NK-92 (cell line): Measurements from ENCODE around the gene CDR2.
"Not testable (repeated sequence)": the region's sequence is repeated elsewhere in the genome, so short reads cannot be mapped to it uniquely, and the experiment has no call there.

Source experiments
- DNase-seq: peaks from one replicate; lab custom pipeline; 2025; ENCODE audit not compliant: unreplicated experiment; lab: John Stamatoyannopoulos, UW

CDR2 gene

GRCh38 chr16:22375963-22376640 lies 1.7 kb upstream of the CDR2 start:
- DNase-seq, result no peak

DNA sequence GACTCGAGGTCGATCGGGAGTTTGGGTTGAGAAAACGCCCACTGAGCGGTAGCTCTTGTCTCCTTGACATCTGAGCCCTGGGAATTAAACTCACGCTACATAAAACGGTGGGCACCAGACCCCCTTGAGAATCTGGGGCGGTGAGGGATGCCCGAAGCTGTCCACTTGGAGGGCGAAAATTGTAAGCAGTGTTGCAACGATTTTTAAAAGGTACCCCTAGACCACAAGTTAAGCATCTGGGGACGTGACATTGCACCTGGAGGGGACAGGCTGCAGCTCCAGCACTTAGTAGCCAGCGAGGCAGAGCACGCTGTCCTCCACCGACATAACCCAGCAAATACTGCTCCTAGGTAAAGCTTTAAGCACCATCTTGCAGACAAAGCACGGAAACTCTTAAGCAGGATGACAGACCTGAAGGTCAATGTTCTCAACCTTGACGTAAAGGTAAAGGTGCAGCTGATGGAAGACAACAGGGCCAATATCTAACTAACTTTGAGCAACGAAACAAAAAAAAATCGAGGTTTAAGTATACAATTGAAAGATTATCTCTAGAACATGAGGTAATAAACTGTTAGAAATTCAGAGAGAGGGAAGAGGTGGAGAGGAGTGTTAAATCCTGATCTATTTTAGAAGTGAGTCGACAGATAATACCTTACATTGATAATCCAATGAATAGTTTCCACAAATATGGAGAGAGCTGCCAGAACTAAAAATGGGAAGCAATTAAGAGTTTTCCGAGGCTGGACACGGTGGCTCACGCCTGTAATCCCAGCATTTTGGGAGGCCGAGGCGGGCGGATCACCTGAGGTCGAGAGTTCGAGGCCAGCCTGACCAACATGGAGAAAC lies 921 bp upstream of the CDR2 start:
- DNase-seq, result no peak

- no peak for DNase-seq
Observed at GRCh38 chr16:22373662-22374310, 633 bp downstream of the CDR2 start.

DNA sequence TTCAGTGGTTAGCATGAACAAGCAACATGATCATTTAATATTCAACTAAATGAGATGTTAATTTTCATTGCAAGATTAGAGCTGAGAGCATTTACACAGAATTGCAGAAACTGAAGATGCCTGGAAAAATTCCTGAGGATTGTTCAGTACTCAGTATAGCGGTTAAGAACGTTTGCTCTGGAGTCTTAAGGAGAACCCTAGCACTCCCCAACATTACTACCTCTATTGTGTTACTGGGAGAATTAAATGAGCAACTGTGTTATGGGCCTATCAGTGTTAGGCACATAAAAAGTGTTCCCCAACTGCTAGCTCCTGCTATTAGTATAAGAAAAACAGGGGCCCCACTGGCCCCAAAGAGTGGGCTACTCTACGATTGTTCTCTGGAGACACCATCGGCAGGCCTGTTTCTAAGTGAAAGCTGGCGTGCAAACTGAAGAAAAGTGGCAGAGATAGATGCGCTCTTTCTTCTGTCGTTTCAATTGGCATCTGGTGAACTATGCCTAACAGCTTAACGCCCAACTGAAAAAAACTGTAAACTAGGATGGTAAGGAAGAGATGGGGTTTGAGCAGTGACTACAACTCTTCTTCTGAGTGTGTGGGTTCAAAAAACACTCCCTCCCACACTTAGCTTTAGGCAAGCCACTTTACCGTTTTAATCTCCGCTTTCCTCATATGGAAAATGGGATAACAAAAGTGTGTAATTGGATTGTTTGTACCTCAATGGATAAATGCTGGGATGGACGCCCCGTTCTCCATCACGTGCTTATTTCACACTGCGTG lies 1.3 kb downstream of the CDR2 start:
- DNase-seq, result no peak

DNA sequence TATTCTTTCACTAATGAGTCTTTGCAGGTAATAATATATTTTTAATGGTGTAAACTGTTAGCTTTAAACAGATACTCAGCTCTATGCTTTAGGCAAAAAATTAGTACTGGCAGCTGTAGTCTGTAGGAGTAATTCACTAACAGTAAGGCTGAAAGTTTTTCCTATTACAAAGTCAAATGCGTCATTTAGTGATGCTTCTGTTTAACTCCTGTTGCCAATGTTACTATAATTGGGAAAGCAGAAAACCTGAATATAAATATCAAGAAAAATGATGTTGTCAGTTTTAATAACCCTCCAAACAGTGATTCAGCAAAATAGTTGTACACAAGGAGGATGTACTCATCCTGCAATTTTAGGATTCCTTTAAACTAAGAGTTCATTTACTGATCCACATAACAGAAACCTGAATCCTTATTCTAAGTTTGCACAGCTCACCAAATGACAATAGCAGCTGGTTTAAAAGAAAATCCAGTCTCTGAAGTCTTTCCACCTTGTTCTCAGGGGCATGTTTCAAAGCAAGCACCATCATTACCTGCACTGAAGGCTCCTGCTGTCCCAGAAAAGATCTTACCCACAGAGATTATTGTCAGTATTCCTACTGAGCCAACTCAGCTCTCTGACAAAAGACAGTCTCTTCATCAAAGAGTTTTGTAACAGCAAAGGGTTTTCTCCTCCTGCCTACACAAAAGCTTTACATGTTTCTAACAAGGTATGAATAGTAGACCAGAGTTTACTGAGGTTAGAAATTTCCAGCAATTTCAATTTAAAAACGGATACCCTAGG lies 4.2 kb downstream of the CDR2 start:
- no peak for DNase-seq

DNA sequence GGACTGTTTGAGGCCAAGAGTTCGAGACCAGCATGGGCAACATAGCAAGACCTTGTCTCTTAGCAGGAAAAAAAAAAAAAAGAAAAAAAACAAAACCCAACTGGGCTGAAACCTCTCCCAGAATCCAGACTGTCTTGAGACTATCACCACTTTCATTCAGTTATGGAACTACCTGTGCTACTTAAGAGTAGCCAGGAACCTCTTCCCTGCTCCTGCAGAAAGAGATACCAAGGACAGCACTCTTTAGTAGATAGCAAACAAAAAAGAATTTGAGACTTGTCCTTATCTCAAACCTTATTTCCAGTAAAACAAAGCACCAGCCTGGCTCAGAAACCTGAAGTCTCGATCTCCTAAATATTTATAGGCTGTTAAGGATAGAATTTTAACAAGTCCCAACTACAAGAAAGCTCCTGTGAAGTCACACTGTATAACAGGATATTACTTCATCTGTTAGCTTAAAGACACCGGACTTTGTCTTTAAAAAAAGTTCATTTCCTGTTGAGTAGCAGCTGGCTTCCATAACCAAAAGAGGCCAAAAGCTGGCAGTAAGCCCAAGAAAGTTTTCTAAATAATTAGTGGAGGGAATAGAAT lies 5.1 kb downstream of the CDR2 start:
- DNase-seq, result no peak

DNA sequence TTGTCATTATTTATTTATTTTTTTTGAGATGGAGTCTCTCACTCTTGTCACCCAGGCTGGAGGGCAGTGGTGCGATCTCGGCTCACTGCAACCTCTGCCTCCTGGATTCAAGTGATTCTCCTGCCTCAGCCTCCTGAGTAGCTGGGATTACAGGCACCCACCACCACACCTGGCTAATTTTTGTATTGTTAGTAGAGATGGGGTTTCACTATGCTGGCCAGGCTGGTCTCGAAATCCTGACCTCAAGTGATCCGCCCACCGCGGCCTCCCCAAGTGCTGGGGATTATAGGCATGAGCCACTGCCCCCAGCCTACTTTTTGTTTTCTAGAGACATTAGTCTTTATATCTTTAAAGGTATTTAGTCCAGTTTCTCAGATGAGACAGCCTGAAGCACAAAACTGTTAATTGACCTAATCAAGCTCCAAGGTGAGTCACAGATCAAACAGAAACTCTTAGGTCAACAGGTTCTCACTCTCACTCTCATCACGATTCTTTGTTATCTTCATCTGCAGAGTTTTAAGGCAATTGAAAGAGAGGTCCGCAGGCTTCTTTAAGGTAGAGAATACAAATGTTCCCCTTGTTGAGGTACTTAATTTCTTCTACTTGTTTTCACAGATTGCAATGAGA lies 6.1 kb downstream of the CDR2 start:
- not testable (repeated sequence) for DNase-seq

- no peak for DNase-seq
Observed at GRCh38 chr16:22366889-22367288, 7.5 kb downstream of the CDR2 start.

DNA sequence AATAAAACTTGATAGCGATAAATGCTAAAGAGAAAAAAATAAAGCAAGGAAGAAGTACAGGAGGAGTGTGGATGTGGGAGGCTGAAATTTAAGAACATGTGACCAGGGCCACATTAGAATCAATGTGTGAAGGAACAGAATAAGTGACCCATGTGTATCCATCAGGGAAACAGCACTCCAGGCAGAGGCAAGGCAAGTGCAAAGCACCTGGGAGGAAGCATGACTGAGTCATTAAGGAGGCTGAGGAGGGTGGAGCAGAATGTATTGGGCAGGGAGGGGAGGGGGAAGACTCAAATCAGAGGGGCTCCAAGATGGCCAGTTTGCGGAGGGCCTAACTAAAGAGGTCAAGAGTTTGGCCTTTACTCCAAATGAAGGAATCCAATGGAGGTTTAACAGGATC lies 8.0 kb downstream of the CDR2 start:
- no peak for DNase-seq

GRCh38 chr16:22364241-22364640 lies 10.2 kb downstream of the CDR2 start:
- no peak for DNase-seq

- no peak for DNase-seq
Observed at GRCh38 chr16:22360963-22361659, 13.3 kb downstream of the CDR2 start.

- no peak for DNase-seq
Observed at GRCh38 chr16:22359679-22360078, 14.7 kb downstream of the CDR2 start.

DNA sequence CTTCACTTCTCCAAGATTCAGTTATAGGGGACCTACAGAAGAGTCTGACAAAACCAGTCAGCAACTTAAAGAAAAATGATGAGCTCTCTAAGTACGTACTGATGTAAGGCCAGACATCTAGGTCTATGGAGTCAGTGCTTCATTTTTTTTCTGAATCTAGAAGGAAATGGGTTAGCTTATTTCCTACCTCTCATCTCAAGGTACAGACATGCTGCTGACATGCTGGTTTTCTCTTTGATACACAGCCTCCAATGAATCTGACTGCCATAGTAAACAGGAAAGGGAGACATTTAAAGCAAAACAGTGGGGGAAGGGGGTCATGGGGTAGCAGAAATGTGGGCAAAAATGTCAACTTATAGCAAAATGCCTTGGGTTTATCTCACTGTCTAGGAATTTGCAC lies 16.4 kb downstream of the CDR2 start:
- DNase-seq, result no peak

- DNase-seq, result no peak
Observed at GRCh38 chr16:22357635-22357971, 16.8 kb downstream of the CDR2 start.

DNA sequence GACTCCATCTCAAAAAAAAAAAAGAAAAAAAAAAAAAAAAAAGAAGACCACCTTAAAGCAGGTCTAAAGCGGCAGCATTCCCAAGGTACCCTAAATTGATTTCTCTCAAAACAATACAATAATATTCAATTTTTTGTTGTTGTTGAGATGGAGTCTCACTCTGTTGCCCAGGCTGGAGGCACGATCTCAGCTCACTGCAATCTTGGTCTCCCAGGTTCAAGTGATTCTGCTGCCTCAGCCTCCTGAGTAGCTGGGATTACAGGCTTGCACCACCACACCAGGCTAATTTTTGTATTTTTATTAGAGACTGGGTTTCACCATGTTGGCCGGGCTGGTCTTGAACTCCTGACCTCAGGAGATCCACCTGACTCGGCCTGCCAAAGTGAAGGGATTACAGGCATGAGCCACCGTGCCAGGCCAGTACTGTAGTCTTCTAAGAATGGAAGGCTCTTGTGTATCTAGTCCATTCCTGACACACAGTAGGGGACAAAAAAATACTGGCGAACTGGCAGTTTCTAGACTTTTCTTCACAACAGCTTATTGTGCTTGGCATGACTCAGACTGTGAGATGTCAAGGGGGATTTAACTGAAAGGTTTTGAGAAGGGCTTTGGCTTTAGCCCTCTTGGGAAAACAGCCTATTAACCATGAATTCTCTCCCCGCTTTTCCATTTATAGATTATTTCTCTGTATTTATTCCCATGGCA lies 17.3 kb downstream of the CDR2 start:
- DNase-seq, result no peak

GRCh38 chr16:22355487-22355908 lies 18.9 kb downstream of the CDR2 start:
- no peak for DNase-seq

DNA sequence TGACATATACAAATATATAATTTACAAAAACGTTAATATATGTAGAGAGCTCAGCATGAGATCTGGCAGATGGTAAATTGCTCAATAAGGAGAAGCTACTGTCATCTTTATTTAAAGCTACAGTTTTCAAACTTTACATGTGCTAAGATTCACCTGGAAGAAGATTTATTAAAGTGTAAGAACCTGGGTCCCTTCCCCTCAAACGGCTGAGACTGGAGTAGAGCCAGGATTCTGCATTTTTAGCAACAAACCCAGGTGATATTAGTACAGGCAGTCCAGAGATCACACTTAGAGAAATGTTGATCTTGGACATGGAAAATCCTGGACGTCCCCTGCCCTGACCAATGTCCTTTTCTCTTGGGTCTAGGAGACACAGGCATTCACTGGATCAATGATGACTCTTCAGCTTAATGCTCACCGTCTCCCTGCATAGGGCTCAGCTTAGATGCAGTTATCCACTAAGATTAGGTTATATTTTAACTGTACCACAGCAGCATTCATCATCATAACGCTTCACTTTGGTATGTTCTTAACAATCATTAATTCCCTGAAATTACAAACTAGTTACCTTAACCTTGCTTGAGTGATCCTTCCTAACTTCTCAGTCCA lies 20.4 kb downstream of the CDR2 start:
- DNase-seq, result no peak
